ENCODE data around the gene NFU1.

DNA sequence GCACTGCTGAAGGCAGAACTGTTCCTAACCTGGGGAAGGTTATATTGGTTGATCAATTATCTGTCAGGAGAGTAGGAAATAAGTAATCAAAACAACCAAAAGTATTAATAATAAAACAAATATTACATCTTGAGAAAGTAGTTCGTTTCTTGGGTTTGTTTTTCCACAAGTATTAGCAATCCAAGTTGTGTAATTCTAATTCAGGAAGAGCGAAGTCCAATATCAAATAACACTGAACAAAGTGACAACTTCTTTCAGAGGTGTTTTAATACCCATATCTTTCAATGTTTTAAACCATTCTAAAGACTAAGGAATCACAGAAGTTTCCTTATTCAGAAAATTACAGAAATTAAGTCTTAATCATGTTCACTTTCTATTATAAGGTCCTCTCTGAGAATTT, 34.6 kb upstream of the NFU1 start:
- TF ChIP-seq, protein P1, sequence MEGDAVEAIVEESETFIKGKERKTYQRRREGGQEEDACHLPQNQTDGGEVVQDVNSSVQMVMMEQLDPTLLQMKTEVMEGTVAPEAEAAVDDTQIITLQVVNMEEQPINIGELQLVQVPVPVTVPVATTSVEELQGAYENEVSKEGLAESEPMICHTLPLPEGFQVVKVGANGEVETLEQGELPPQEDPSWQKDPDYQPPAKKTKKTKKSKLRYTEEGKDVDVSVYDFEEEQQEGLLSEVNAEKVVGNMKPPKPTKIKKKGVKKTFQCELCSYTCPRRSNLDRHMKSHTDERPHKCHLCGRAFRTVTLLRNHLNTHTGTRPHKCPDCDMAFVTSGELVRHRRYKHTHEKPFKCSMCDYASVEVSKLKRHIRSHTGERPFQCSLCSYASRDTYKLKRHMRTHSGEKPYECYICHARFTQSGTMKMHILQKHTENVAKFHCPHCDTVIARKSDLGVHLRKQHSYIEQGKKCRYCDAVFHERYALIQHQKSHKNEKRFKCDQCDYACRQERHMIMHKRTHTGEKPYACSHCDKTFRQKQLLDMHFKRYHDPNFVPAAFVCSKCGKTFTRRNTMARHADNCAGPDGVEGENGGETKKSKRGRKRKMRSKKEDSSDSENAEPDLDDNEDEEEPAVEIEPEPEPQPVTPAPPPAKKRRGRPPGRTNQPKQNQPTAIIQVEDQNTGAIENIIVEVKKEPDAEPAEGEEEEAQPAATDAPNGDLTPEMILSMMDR (IDR thresholded peaks at IDR 0.05), result no peak
- no peak for TF ChIP-seq POLR2A (IDR thresholded peaks at IDR 0.05)
